ENCODE data around the gene GPBP1. TPM values are rescaled to one million over a fixed set of nuclear protein-coding genes. Genes with fewer than 3 reads are reported as not detected.

Gene GPBP1
- total and polyA plus RNA-seq, 2 experiments from 2014 or later, result 38.1 to 41.7 TPM

- Histone ChIP-seq H4K20me1 (ENCODE audit: insufficient read depth) (no peaks in the 10 kb centered on the region), H3K4me1 (ENCODE audit: insufficient read depth) (no peaks in the 10 kb centered on the region), H3K9ac (no peak overlapping the region), H3K79me2 (ENCODE audit: insufficient read depth) (peaks cover 14% of the 10 kb centered on the region), H3K36me3 (ENCODE audit: low read depth) (peaks cover 21% of the 10 kb centered on the region; the same call in 1 of the 2 replicates), H2AFZ (no peak overlapping the region), H3K27me3 (replicated peaks; ENCODE audit: insufficient read depth) (no peaks in the 10 kb centered on the region), H3K27ac (no peak overlapping the region), H3K4me3 (no peak overlapping the region), H3F3A (ENCODE audit: insufficient read depth) (no peaks in the 10 kb centered on the region), H3K9me3 (ENCODE audit: low read depth) (no peaks in the 10 kb centered on the region), H3K4me2 (ENCODE audit: unreplicated experiment) (no peak overlapping the region), H3K9me2 (ENCODE audit: insufficient read depth) (no peaks in the 10 kb centered on the region)
- in situ Hi-C loops (cut with MboI), result no loop called here
- DNase-seq, result no peak
- TF ChIP-seq EZH2phosphoT487 (IDR thresholded peaks at IDR 0.05; ENCODE audit: insufficient read depth, low read depth) (no peak), EZH2 (IDR thresholded peaks at IDR 0.05; ENCODE audit: insufficient read depth, poor library complexity, severe bottlenecking) (no peak)
- WGBS, 2 experiments (ENCODE audit: low coverage in 1 of 2, low lambda C conversion rate in 2 of 2, missing lambda C conversion rate in 2 of 2), result 93 to 97% methylated on average over 6 of the region's 6 CpGs
These were observed 69.7 kb downstream of the GPBP1 start for GRCh38 chr5:57243286-57244137.

- Histone ChIP-seq H3K79me2 (ENCODE audit: insufficient read depth) (peaks cover 14% of the 10 kb centered on the region), H3K36me3 (ENCODE audit: low read depth) (peaks cover 19% of the 10 kb centered on the region; the same call in 1 of the 2 replicates)
These were observed 70.5 kb downstream of the GPBP1 start for GRCh38 chr5:57244331-57244730.

GRCh38 chr5:57246426-57246825 is 72.6 kb downstream of the GPBP1 start:
- H3K4me1 ChIP-seq (ENCODE audit: insufficient read depth), result no peaks in the 10 kb centered on the region
- H3K27ac ChIP-seq, result no peak overlapping the region
- H3K4me3 ChIP-seq, result no peak overlapping the region
- in situ Hi-C loops (cut with MboI), result no loop called here
- TF ChIP-seq EZH2phosphoT487 (IDR thresholded peaks at IDR 0.05; ENCODE audit: insufficient read depth, low read depth) (no peak), EZH2 (IDR thresholded peaks at IDR 0.05; ENCODE audit: insufficient read depth, poor library complexity, severe bottlenecking) (no peak)
- no peak overlapping the region for H2AFZ ChIP-seq
- H3K79me2 ChIP-seq (ENCODE audit: insufficient read depth), result peaks cover 11% of the 10 kb centered on the region
- no peak for DNase-seq
- 97 to 100% methylated on average over 2 of the region's 2 CpGs for WGBS, 2 experiments (ENCODE audit: low coverage in 1 of 2, low lambda C conversion rate in 2 of 2, missing lambda C conversion rate in 2 of 2)
- H3K27me3 ChIP-seq (replicated peaks; ENCODE audit: insufficient read depth), result no peaks in the 10 kb centered on the region
- H4K20me1 ChIP-seq (ENCODE audit: insufficient read depth), result no peaks in the 10 kb centered on the region
- H3F3A ChIP-seq (ENCODE audit: insufficient read depth), result peaks cover 9% of the 10 kb centered on the region
- no peaks in the 10 kb centered on the region for H3K9me2 ChIP-seq (ENCODE audit: insufficient read depth)
- H3K9me3 ChIP-seq (ENCODE audit: low read depth), result no peaks in the 10 kb centered on the region
- no peak overlapping the region for H3K4me2 ChIP-seq (ENCODE audit: unreplicated experiment)
- no peak overlapping the region for H3K9ac ChIP-seq
- H3K36me3 ChIP-seq (ENCODE audit: low read depth), result peaks cover 35% of the 10 kb centered on the region

More at GRCh38 chr5:57244331-57244730, 70.5 kb downstream of the GPBP1 start:
- Histone ChIP-seq H4K20me1 (ENCODE audit: insufficient read depth) (no peaks in the 10 kb centered on the region), H3F3A (ENCODE audit: insufficient read depth) (peaks cover 8% of the 10 kb centered on the region), H3K9me3 (ENCODE audit: low read depth) (no peaks in the 10 kb centered on the region), H3K27me3 (replicated peaks; ENCODE audit: insufficient read depth) (no peaks in the 10 kb centered on the region), H3K9me2 (ENCODE audit: insufficient read depth) (no peaks in the 10 kb centered on the region), H3K4me3 (no peak overlapping the region), H3K4me2 (ENCODE audit: unreplicated experiment) (no peak overlapping the region), H3K9ac (no peak overlapping the region), H3K4me1 (ENCODE audit: insufficient read depth) (no peaks in the 10 kb centered on the region), H3K27ac (no peak overlapping the region), H2AFZ (no peak overlapping the region)
- no peak for TF ChIP-seq EZH2phosphoT487 (IDR thresholded peaks at IDR 0.05; ENCODE audit: insufficient read depth, low read depth)
- TF ChIP-seq EZH2 (IDR thresholded peaks at IDR 0.05; ENCODE audit: insufficient read depth, poor library complexity, severe bottlenecking), result no peak
- no peak for DNase-seq
- in situ Hi-C loops (cut with MboI), result no loop called here

- H3K4me3 ChIP-seq, result no peak overlapping the region
- no peaks in the 10 kb centered on the region for H3K9me3 ChIP-seq (ENCODE audit: low read depth)
These were observed 73.9 kb downstream of the GPBP1 start for GRCh38 chr5:57247765-57248164.

More at GRCh38 chr5:57247765-57248164, 73.9 kb downstream of the GPBP1 start:
- Histone ChIP-seq H3K9me2 (ENCODE audit: insufficient read depth) (no peaks in the 10 kb centered on the region), H3K27me3 (replicated peaks; ENCODE audit: insufficient read depth) (no peaks in the 10 kb centered on the region), H3K4me1 (ENCODE audit: insufficient read depth) (no peaks in the 10 kb centered on the region), H3K36me3 (ENCODE audit: low read depth) (peaks cover 45% of the 10 kb centered on the region), H3K79me2 (ENCODE audit: insufficient read depth) (peaks cover 15% of the 10 kb centered on the region), H3K4me2 (ENCODE audit: unreplicated experiment) (no peak overlapping the region), H3F3A (ENCODE audit: insufficient read depth) (peaks cover 9% of the 10 kb centered on the region), H2AFZ (no peak overlapping the region), H3K27ac (no peak overlapping the region), H4K20me1 (ENCODE audit: insufficient read depth) (no peaks in the 10 kb centered on the region), H3K9ac (no peak overlapping the region)
- in situ Hi-C loops (cut with MboI), result no loop called here
- DNase-seq, result no peak
- 92 to 95% methylated on average over 2 of the region's 2 CpGs for WGBS, 2 experiments (ENCODE audit: low coverage in 1 of 2, low lambda C conversion rate in 2 of 2, missing lambda C conversion rate in 2 of 2)
- TF ChIP-seq EZH2phosphoT487 (IDR thresholded peaks at IDR 0.05; ENCODE audit: insufficient read depth, low read depth) (no peak), EZH2 (IDR thresholded peaks at IDR 0.05; ENCODE audit: insufficient read depth, poor library complexity, severe bottlenecking) (no peak)

Data from GM23248 (cell line).